ENCODE data around the gene LCNL1.

DNA sequence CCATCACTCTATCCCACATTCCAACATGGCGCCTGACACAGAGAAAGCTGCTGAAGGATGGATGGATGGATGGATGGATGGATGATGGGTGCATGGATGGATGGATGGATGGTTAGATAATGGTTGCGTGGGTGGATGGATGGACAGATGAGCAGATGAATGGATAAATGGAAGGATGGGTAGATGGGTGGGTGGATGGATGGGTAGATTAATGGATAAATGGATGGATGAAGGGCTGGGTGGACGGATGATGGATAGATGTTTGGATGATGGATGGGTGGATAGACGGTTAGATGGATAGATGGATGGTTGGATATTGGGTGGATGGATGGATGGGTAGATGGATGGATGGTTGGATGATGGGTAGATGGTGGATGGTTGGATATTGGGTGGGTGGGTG lies 26.2 kb upstream of the LCNL1 start:
- TF ChIP-seq, protein P1, sequence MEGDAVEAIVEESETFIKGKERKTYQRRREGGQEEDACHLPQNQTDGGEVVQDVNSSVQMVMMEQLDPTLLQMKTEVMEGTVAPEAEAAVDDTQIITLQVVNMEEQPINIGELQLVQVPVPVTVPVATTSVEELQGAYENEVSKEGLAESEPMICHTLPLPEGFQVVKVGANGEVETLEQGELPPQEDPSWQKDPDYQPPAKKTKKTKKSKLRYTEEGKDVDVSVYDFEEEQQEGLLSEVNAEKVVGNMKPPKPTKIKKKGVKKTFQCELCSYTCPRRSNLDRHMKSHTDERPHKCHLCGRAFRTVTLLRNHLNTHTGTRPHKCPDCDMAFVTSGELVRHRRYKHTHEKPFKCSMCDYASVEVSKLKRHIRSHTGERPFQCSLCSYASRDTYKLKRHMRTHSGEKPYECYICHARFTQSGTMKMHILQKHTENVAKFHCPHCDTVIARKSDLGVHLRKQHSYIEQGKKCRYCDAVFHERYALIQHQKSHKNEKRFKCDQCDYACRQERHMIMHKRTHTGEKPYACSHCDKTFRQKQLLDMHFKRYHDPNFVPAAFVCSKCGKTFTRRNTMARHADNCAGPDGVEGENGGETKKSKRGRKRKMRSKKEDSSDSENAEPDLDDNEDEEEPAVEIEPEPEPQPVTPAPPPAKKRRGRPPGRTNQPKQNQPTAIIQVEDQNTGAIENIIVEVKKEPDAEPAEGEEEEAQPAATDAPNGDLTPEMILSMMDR (IDR thresholded peaks at IDR 0.05): no peak
- no peak for TF ChIP-seq POLR2A (IDR thresholded peaks at IDR 0.05)

Measured in upper lobe of left lung (tissue), 4 donors.